SU-DHL-6 (cell line): Measurements from ENCODE around the gene RBM4B.

Source experiments
- EZH2phosphoT487 ChIP-seq: fragments of 200-600 bp; sonication (generic), shearing (Covaris generic); conservative IDR thresholded peaks from 2 replicates; pipeline ENCODE4 v1.6.1; 2018; ENCODE audit warnings: mild to moderate bottlenecking, antibody characterized with exemption, low read length, moderate library complexity, mixed read lengths
- TF ChIP-seq, protein P1 (sequence below): fragments of 200-600 bp; sonication (generic); IDR thresholded peaks from one replicate; pipeline ENCODE4 v1.5.1; 2017; ENCODE audit warnings: antibody characterized with exemption, mild to moderate bottlenecking, low read length, moderate library complexity; ENCODE audit not compliant: insufficient read depth, poor library complexity, severe bottlenecking

DNA sequence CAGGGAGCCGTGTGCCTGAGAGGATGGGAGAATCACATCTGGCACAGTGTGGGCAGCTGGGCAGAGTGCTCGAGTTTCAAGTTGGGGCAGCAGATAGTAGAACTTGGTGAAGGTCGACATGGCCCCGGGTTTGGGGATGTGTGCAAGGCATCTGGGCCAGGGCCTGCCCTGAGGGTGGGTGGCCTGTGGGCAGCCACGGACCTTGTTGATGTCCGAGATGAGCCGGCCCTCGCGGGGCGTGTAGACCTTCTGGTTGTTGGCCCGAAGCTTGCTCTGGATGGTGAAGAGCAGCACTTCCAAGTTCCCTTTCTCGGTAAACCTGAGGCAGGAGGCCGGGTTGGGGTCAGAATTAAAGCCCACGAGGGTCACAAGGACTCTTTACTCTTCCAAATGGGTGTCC is 31.0 kb upstream of the RBM4B start:
- TF ChIP-seq, protein P1, sequence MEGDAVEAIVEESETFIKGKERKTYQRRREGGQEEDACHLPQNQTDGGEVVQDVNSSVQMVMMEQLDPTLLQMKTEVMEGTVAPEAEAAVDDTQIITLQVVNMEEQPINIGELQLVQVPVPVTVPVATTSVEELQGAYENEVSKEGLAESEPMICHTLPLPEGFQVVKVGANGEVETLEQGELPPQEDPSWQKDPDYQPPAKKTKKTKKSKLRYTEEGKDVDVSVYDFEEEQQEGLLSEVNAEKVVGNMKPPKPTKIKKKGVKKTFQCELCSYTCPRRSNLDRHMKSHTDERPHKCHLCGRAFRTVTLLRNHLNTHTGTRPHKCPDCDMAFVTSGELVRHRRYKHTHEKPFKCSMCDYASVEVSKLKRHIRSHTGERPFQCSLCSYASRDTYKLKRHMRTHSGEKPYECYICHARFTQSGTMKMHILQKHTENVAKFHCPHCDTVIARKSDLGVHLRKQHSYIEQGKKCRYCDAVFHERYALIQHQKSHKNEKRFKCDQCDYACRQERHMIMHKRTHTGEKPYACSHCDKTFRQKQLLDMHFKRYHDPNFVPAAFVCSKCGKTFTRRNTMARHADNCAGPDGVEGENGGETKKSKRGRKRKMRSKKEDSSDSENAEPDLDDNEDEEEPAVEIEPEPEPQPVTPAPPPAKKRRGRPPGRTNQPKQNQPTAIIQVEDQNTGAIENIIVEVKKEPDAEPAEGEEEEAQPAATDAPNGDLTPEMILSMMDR: no peak
- TF ChIP-seq EZH2phosphoT487: no peak
